ENCODE results near the gene TBC1D4. TPM values are rescaled to one million over a fixed set of nuclear protein-coding genes. Genes with fewer than 3 reads are reported as not detected.
A peak's percentile ranks its signal among the peaks of the same experiment; 100 is the strongest.

TBC1D4 gene
- polyA plus RNA-seq, 4 donors, result 16.2 to 62.7 (median 56.0) TPM

GRCh38 chr13:75399168-75399878 is 82.6 kb downstream of the TBC1D4 start:
- no peak for DNase-seq (ENCODE audit: low read depth in 4 of 4, low spot score in 3 of 4)

- no peak for DNase-seq (ENCODE audit: low read depth in 4 of 4, low spot score in 3 of 4)
These were observed 83.9 kb downstream of the TBC1D4 start for GRCh38 chr13:75398072-75398471.

GRCh38 chr13:75395901-75396300 is 86.1 kb downstream of the TBC1D4 start:
- no peak for DNase-seq (ENCODE audit: low read depth in 4 of 4, low spot score in 3 of 4)

GRCh38 chr13:75395066-75395465 is 86.9 kb downstream of the TBC1D4 start:
- no peak for DNase-seq (ENCODE audit: low read depth in 4 of 4, low spot score in 3 of 4)

- no peak for DNase-seq (ENCODE audit: low read depth in 4 of 4, low spot score in 3 of 4)
These were observed 88.0 kb downstream of the TBC1D4 start for GRCh38 chr13:75393839-75394520.

GRCh38 chr13:75391432-75392100 is 90.4 kb downstream of the TBC1D4 start:
- no peak for DNase-seq (ENCODE audit: low read depth in 4 of 4, low spot score in 3 of 4)

GRCh38 chr13:75390229-75390628 is 91.7 kb downstream of the TBC1D4 start:
- DNase-seq (ENCODE audit: low read depth in 4 of 4, low spot score in 3 of 4), result no peak

GRCh38 chr13:75385708-75386083 is 96.3 kb downstream of the TBC1D4 start:
- DNase-seq (ENCODE audit: low read depth in 4 of 4, low spot score in 3 of 4), result no peak

GRCh38 chr13:75384879-75385707 is 96.9 kb downstream of the TBC1D4 start:
- DNase-seq (ENCODE audit: low read depth in 4 of 4, low spot score in 3 of 4), result no peak

- no peak for DNase-seq (ENCODE audit: low read depth in 4 of 4, low spot score in 3 of 4)
These were observed 98.8 kb downstream of the TBC1D4 start for GRCh38 chr13:75383064-75383715.

GRCh38 chr13:75378301-75378700 is 103.7 kb downstream of the TBC1D4 start:
- DNase-seq (ENCODE audit: low read depth in 4 of 4, low spot score in 3 of 4), result no peak

GRCh38 chr13:75376792-75377402 is 105.1 kb downstream of the TBC1D4 start:
- no peak for DNase-seq (ENCODE audit: low read depth in 4 of 4, low spot score in 3 of 4)

GRCh38 chr13:75375329-75375728 is 106.6 kb downstream of the TBC1D4 start:
- DNase-seq (ENCODE audit: low read depth in 4 of 4, low spot score in 3 of 4), result no peak

- DNase-seq (ENCODE audit: low read depth in 4 of 4, low spot score in 3 of 4), result no peak
These were observed 108.0 kb downstream of the TBC1D4 start for GRCh38 chr13:75373988-75374387.

- no peak for DNase-seq (ENCODE audit: low read depth in 4 of 4, low spot score in 3 of 4)
These were observed 108.8 kb downstream of the TBC1D4 start for GRCh38 chr13:75372923-75373841.

GRCh38 chr13:75372517-75372916 is 109.5 kb downstream of the TBC1D4 start:
- peak in 3 of 4 donors; percentile 19 to 28 (median 27) for DNase-seq (ENCODE audit: low read depth in 4 of 4, low spot score in 3 of 4)

GRCh38 chr13:75371203-75371602 is 110.8 kb downstream of the TBC1D4 start:
- DNase-seq (ENCODE audit: low read depth in 4 of 4, low spot score in 3 of 4), result no peak

- no peak for DNase-seq (ENCODE audit: low read depth in 4 of 4, low spot score in 3 of 4)
These were observed 111.2 kb downstream of the TBC1D4 start for GRCh38 chr13:75370774-75371173.

GRCh38 chr13:75369981-75370380 is 112.0 kb downstream of the TBC1D4 start:
- DNase-seq (ENCODE audit: low read depth in 4 of 4, low spot score in 3 of 4), result no peak

Data from left renal pelvis (tissue), 4 donors.